NCI-H526 treated with DMSO at 0.1 percent for 48 hours (cell line): Measurements from ENCODE around the gene ZP2.
"Not testable (repeated sequence)": the region's sequence is repeated elsewhere in the genome, so short reads cannot be mapped to it uniquely, and the experiment has no call there.

Experiments
- DNase-seq: peaks from one replicate; lab custom pipeline; 2025; lab: John Stamatoyannopoulos, UW

Gene ZP2

DNA sequence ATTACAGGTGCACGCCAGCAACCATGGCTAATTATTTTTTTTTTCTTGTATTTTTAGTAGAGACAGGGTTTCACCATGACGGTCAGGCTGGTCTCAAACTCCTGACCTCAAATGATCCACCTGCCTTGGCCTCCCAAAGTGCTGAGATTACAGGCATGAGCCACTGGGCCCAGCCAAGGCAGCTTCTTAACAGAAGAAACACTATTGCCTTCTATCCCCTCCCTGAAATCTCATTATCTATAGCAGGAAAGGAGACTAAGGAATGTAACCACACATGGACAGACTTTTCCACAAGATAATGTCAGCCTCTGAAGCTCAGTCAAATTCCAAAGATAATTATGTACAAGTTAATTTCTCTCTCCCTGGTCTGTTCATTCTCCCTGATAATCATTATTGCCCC lies 5.7 kb upstream of the ZP2 start:
- DNase-seq: no peak

DNA sequence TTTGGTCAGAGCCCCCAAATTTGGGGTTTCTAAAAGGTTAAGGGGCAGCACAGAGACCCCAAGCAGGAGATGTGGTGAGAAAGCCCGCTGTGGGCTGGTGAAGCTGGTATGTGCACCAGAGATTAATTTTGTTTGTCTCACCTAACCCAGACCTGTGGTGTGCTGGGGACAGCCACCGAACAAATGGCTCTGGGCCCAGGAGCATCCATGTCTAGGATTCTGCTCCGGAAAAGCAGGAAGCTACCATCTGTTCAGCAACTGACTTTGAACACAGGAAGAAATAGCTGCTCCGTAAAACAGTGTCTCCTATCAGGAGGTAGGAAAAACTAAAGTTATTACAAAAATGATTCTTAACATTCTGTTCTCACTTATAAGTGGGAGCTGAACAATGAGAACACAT lies 2.7 kb upstream of the ZP2 start:
- no peak for DNase-seq

DNA sequence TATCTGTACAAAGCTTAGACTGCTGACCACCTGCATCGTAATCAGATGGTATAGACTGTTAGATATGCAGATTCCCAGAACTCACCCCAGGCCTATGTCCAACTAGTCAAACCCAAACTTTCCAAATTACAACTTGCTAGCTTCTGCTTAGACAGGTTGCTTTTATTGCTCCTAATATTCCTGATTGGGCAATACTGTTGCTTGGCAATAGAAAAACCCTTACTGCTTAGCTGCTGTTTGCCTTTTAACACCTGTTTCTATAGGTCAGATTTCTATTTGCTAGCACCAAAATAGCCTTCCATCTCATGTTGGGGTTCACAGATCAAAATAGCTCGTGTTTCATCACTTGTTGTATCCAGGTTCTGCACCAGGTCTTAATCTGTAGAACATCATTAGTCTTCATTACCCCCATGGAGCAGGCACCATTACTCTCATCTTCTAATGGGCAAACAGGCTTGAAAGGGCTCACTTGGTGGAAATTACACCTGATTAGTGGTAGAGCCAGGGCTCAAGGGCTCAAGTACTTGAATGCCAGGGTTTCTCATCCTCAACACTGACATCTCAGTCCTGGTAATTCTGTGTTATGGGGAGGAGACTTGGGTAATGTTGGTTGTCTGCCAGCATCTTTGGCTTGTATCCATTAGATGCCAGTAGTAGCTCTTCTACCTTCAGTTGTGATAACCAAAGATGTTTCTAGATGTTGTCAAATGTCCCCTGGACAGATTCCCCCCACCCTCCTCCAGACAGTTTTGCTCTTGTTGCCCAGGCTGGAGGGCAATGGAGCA lies 2.7 kb downstream of the ZP2 start:
- DNase-seq: no peak

DNA sequence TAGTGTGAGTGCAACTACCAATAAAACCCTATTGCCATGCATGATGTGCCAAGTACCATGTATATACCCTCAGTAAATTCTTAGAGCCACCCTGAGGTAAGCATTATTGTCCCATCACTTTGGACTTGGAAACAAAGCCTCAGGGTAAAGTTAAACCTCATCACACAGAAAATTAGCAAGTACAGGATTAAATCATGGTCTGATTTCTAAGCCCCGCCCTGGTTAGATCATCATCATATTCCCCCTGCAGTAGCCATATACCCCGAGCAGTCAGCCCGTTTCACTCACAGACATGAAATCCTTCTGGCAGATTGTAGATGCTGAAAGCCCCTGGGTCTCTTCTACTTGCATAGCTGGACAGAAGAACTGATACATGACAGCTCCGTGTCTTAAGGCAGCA lies 4.8 kb downstream of the ZP2 start:
- DNase-seq: no peak

DNA sequence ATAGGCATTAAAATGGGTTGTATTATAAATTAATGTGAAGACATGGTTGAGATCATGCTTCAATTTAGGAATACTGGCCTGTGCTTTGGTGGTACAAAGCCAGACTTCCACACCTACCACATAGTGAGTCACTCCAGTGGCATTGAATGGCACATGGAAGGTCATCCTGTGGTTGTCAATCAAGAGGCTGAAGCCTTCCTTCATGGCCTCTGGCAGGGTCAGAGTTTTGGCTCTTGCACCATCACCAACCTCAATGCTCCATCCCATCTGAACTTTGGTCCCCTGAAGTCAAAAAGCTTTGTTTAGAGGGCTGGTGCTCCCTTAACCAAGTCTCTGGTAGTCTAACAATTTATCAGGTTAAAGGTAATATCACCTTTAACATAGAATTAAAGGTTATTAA lies 6.1 kb downstream of the ZP2 start:
- DNase-seq: no peak

DNA sequence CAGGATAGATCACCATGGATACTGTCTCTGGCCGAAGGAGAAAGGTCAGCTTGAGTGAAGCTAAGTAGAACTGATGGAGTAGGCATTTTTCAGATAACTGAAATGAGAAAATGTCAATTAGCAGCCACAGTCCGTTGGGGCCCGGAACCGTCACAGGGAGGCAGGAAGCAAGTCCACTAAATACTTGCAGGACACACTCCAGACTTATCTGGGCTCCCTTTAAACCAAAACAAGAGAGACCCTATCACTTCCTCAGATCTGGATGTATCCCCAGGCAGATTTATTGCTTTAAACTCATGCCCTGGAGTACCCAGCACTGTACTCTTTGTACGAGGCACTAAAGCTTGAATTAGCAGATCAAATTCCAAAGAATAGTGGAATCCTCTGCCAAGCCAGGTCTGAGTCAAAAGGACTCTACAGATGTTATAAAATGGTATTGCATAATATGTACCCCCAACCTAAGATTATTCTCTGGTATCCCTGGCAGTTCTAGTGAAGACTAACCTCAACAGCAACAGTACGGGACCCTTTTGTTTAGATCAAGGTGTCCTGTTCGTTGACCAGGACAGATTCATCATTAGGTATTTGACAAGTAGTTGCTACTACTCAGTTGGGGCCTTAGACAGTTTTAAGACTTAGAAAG lies 8.1 kb downstream of the ZP2 start:
- DNase-seq: no peak

DNA sequence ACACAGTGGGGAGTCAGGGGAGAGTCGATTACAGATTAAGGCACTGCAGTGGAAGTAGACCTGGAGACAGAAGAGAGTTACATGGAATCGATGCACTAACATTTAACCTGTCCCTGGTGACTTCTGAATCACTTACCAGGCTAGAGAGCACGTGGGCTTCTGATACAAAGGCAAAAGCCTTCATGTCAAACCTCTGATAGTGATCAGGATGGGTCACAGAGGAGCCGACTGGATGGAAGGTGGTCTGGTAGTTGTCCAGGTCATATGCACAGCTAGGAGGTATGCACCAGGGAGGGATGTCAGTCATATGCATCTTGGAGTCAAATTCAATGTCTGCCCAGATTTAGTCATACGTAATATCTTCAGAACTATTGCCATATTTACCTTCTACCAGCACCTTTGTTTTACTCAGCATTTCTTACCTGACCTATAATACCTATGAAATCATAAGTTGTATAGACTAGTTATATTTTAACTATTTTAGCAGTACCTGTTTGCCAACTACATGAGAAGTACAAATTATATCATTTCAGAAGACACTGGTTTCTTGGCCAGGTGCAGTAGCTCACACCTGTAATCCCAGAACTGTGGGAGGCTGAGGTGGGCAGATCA lies 11.7 kb downstream of the ZP2 start:
- no peak for DNase-seq

DNA sequence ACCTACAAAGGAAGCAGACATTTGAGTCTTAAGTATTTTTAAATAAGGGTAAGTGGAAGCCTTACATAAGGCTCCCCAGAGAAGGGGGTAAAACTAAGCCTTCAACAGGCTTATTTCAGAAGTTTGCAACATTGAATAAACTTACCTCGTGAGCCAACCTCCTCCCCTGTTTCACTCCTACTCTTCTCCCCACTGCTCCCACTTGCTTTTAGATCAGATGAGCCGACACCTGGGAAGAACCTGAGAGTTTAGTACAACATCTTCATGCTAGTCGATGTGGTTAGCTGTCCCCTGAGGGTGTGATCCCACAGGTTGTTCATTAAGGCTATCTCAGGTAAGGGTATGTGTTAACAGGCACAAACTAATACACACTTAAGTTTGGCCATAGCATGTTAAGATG lies 13.8 kb downstream of the ZP2 start:
- no peak for DNase-seq

DNA sequence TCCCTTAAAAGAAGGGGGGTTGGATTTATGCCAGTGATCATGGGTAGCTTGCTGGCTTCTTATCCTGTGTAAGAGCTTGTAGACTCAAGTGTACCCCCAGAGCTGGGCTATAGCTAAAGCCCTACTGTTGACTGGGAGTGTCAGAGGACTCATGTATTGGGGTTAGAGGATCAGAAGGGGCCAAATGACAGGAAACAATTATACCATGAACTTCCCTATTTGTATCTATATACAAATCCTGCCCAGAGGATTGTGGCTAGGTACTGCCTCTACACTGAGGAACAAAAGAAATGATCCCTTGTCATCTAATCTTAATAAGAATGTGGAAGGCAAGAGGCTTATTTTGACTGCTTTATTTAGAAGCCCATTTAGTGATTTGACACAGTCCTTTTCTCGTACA lies 14.3 kb downstream of the ZP2 start:
- DNase-seq: no peak

DNA sequence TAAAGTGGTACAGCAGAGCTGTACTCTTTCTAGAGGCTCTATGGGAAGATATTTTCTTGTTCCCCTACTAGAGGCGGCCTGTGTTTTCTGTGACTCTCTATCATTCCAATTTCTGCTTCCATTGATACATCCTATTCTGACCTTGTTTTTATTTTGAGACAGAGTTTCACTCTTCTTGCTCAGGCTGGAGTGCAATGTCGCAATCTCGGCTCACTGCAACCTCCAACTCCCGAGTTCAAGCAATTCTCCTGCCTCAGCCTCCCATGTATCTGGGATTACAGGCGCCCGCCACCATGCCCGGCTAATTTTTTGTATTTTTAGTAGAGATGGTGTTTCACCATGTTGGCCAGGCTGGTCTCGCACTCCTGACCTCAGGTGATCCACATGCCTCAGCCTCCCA lies 16.0 kb downstream of the ZP2 start:
- not testable (repeated sequence) for DNase-seq

DNA sequence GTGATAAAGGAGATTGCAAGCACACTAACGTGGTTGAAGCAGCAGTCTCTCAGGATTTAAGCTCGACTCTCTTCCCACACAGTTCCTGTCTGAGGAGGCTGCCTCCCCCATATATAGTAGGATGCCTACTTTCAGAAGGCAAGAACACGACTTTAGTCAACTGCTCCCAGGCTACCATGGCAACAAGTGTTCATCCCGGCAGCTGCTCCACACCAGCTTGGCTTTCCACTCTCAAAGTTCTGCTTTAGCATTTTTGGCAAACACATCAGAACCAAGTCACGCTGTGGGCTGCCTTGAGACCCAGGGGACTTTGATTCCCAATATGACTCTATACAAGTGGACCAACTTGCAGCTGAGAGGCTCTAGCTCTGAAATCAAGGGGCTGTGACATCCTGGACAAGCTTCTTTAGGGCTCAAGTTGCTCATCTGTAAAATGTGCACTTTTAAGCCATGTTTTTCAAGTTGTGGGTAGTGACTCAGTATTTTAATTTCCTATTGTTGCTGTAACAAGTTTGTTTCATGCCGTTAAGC lies 16.5 kb downstream of the ZP2 start:
- no peak for DNase-seq

DNA sequence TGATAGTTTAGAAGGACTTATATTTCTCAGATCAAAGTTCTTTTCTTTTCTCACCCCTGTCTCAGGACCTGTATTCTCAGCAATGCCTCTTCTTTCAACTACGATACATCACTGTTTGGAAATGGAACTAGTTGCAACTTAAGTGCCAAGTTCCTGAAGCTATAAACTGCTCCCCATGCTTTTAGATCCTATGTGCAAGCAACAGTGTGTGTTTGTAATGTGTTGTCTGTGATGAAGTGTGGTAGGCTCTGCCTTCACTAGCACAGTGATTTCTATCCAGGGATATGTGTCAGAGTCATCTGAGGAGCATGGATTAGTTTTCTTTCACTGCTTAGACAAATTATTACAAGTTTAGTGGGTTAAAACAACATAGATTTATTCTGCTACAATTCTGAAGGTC lies 18.4 kb downstream of the ZP2 start:
- no peak for DNase-seq

DNA sequence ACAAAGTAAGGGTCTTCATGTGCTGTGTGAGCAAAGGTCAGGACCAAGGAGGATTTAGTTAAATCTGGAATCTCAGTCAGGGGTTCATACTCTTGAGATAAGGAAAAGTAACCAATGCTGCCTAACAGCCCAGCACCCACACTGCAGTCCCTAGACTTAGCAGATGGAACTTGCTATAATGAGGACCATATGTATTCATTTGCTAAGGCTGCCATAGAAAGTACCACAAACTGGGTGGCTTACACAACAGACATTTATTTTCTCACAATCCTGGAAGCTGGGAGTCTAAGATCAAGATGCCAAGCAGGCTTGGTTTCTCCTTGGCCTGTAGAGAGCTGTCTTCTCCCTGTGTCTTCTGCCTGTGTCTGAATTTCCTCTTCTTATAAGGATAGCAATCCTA lies 20.8 kb downstream of the ZP2 start:
- DNase-seq: no peak

DNA sequence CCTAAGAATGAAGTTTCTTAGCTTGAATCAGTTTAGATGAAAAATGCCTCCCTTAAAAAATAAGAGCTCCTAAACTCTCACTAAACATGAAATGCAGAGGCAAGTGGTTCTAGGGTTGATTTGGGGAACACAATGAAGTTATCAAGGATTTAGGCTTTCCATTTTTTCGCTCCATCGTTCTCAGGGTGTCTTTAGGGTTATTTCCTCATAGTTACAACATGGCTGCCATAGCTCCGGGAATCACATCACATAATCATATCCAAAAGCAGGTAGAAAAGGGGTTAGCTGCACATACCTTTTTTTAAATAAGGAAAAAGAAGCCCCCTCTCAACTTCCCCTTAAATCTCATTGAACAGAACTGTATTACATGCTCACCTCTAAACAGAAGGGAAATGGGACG lies 21.4 kb downstream of the ZP2 start:
- no peak for DNase-seq

DNA sequence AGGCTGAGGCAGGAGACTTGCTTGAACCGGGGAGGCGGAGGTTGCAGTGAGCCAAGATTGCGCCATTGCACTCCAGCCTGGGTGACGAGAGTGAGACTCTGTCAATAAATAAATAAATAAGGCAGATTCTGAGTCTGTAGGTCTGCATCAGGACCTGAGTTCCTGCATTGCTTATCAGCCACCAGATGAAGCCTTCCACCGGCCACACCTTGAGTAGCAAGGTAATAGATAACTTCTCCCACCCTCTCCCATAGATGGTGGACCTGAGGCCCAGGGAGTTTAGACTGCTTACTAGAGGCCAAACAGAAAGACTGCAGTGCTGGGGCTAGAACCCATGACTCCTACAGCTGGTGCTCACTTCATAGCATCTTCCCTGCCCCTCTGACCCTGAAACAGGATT lies 22.1 kb downstream of the ZP2 start:
- no peak for DNase-seq

DNA sequence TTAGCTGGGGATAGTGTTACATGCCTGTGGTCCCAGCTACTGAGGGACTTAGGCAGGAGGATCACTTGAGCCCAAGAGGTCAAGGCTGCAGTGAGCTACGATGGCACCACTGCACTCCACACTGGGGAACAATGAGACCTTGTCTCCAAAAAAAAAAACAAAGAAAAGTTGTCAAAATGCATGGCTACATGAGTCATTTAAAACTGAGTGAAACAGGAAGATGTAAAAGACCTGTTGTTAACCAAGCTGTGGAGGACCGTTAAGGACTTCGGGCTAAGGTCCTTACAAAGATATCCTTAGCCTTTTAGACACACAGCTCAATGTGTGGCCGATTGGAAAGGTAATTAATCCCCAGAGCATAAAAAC lies 25.1 kb downstream of the ZP2 start:
- DNase-seq: no peak

DNA sequence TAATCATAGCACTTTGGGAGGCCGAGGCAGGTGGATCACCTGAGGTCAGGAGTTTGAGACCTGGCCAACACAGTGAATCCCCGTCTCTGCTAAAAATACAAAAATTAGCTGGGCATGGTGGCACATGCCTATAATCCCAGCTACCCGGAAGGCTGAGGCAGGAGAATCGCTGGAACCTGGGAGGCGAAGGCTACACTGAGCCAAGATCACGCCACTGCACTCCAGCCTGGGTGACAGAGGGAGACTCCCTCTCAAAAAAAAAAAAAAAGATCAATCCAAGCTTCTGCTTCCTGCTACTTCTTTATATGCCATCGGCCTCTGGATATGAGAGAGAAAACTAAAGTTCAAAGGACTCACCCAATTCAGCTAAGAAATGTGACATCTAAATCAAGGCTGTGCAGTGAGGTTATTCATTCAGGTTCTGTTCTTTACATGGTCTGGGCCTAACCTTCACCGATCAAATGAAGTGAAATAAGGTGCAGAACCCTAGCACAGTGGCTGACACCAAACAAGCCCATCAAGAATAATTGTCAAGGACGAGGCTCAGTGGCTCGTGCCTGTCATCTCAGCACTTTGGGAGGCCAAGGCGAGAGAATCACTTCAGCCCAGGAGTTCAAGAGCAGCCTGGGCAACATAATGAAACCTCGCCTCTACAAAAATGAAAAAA lies 25.6 kb downstream of the ZP2 start:
- DNase-seq: no peak

DNA sequence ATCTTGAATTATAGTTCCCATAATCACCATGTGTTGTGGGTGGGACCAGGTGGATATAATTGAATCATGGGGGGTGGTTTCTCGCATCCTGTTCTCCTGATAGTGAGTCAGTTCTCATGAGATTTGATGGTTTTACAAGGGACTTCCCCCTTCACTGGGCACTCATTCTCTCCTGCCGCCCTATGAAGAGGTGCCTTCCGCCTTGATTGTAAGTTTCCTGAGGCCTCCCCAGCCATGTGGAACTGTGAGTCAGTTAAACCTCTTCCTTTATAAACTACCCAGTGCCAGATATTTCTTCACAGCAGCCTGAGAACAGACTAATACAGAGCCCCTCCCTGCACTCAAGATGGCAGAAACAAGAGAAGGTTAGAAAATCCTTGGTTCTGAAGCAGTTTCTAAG lies 26.5 kb downstream of the ZP2 start:
- no peak for DNase-seq

DNA sequence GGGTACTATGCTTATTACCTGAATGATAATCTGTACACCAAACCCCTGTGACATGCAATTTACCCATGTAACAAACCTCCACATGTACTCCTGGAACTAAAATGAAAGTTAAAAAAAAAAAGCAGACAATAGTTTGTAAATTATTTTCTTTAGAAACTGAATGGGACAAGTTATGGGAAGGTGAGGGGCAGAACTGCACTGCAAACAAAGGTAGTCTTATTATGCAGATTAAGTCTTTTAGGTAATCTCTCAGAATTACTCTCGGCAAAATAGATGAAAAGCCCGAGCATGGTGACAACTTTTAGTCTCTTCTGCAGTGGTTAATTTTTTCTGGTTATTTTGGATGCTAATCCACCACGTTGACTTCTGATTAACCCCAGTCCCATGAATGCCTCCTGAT lies 27.4 kb downstream of the ZP2 start:
- DNase-seq: no peak

DNA sequence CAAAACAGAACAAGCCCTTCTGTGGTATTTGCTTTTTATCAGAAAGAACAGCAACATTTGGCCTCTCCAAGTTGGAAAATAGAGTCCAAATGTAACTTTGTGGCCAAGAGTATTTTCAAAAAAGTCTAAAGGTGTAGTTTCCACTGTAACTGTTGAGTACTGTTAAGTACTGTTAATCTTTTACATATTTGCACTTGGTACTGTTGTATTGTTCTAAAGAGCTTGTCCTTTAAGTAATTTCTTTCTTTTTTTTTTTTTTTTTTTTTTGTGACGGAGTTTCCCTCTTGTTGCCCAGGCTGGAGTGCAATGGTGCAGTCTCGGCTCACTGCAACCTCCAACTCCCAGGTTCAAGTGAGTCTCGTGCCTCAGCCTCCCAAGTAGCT lies 31.4 kb downstream of the ZP2 start:
- no peak for DNase-seq

DNA sequence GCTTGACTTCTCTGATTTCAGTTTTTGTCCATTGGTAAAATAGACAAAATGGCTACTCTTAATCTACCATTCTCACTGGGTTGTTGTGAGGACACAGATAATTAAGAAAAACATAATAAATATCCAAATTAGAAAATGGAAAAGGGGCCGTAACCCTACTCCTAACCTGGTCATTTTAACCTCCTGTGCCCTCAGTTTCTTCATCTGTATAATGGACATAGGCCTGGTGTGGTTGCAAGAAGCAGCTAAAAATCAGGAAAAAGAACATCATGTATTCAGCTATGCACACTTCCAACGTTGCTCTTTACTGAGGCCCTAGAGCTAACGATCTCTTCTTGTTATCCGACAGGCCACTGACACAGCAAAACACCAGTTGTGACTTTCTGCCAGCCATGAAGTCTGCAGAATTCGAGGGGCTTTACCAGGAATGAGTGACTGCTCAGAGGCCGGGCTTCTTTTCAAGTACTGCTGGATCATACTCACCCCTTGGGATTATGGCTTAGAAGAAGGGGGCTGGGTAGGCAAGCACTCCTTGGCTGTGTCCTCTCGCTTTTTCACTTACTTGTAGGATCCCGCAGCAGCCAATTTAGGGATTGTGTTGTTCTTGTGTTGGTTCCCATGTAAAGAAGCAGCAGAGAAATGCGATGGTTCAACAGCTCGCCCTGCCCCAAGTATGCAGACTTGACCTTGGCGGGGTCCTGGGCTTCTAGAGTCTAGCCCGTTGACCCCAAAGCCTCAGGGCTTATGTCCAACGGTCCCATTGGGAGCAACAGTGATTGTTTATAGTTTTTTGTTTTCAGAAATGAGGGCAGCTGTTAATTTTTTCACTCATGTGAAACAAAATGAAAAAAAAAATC lies 32.0 kb downstream of the ZP2 start:
- DNase-seq: no peak

DNA sequence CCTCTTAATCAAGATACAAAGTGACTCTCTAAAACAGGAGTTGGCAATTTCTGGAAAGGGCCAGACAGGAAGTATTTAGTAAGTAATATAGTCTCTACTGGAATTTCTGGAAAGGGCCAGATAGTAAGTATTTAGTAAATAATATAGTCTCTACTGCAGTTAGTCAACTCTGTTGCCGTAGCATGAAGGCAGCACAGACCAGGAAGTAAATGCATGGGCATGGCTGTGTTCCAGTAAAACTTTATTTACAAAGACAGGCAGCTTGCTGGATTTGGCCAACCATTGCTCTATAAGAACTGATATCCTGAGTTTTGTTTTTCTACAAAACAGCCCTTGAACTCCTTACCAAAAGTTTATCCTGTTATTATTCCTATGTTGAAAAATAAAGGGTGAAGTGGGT lies 36.0 kb downstream of the ZP2 start:
- DNase-seq: no peak
